Measurements from ENCODE around the gene C9orf85. TPM values are rescaled to one million over a fixed set of nuclear protein-coding genes. Genes with fewer than 3 reads are reported as not detected.
"Not testable (repeated sequence)": the region's sequence is repeated elsewhere in the genome, so short reads cannot be mapped to it uniquely, and the experiment has no call there.

C9orf85 gene
- total RNA-seq, 2 experiments from 2014 or later = 11.0 to 11.6 TPM

GRCh38 chr9:71887362-71887761, 24.1 kb upstream of the C9orf85 start:
- peaks cover 32% of the 10 kb centered on the region for H3K4me1 Mint-ChIP-seq
- no peak overlapping the region for H3K4me3 Mint-ChIP-seq
- H3K27me3 Mint-ChIP-seq = no peaks in the 10 kb centered on the region
- CTCF ChIA-PET = interaction anchor here (1.0 to 2.5 kb wide), 4 partner anchors 9 to 23 kb away, joined by 3 to 11 read pairs (median 3); no protein-coding TSS in a partner anchor
- H3K27ac Mint-ChIP-seq = no peak overlapping the region
- DNase-seq = no peak
- H3K36me3 Mint-ChIP-seq (ENCODE audit: low read depth) = peaks cover 36% of the 10 kb centered on the region
- POLR2A ChIA-PET = no interaction called here
- H3K9me3 Mint-ChIP-seq = peaks cover 18% of the 10 kb centered on the region

DNA sequence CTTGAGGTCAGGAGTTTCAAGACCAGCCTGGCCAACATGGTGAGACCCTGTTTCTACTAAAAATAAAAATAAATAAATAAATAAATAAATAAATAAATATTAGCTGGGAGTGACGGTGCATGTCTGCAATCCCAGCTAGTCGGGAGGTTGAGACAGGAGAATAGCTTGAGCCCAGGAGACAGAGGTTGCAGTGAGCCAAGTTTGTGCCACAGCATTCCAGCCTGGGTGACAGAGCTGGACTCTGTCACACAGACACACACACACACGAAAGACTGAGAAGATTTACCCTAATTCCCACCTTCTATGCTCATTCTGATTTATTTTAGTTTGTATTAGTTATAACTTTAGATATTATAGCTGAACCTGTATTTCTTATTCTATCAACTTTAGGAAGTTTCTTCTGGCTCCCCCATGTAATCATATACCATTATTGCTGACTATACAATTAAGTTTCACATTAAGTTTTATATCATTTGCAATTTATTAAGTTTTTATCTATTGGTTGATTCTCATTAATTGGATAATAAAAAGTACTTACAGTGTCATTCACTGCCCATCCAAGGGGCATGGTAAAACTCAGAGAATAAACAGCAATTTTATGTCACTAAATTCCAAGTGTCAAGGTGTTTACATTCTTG, 21.3 kb upstream of the C9orf85 start:
- no peak overlapping the region for H3K27ac Mint-ChIP-seq
- H3K36me3 Mint-ChIP-seq (ENCODE audit: low read depth) = peaks cover 24% of the 10 kb centered on the region
- H3K4me1 Mint-ChIP-seq = peaks cover 43% of the 10 kb centered on the region
- H3K4me3 Mint-ChIP-seq = no peak overlapping the region
- CTCF ChIA-PET = interaction anchor here (1.2 kb wide), 1 partner anchor 11 kb away, joined by 3 read pairs; no protein-coding TSS in a partner anchor
- H3K27me3 Mint-ChIP-seq = no peaks in the 10 kb centered on the region
- no peak for DNase-seq
- POLR2A ChIA-PET = no interaction called here
- peaks cover 7% of the 10 kb centered on the region for H3K9me3 Mint-ChIP-seq

GRCh38 chr9:71891557-71892189, 19.8 kb upstream of the C9orf85 start:
- DNase-seq = no peak
- Mint-ChIP-seq H3K4me1 (peaks cover 45% of the 10 kb centered on the region), H3K4me3 (no peak overlapping the region), H3K27ac (no peak overlapping the region), H3K36me3 (ENCODE audit: low read depth) (peaks cover 25% of the 10 kb centered on the region), H3K27me3 (no peaks in the 10 kb centered on the region), H3K9me3 (peaks cover 8% of the 10 kb centered on the region)
- CTCF ChIA-PET = interaction anchor here (0.6 to 1.1 kb wide), 4 partner anchors 9 to 53 kb away, joined by 3 read pairs; no protein-coding TSS in a partner anchor
- POLR2A ChIA-PET = no interaction called here

- no peaks in the 10 kb centered on the region for H3K27me3 Mint-ChIP-seq
These were observed 16.3 kb upstream of the C9orf85 start for GRCh38 chr9:71895117-71895516.

GRCh38 chr9:71895955-71896354, 15.5 kb upstream of the C9orf85 start:
- ChIA-PET POLR2A (interaction anchor here (0.5 kb wide), 1 partner anchor 48 kb away, joined by 4 read pairs; no protein-coding TSS in a partner anchor), CTCF (interaction anchor here (0.6 to 3.9 kb wide), 4 partner anchors 9 to 470 kb away, joined by 3 to 11 read pairs (median 5); partner anchors contain the start of genes ABHD17B and C9orf85)
- H3K4me1 Mint-ChIP-seq = peaks cover 71% of the 10 kb centered on the region
- H3K4me3 Mint-ChIP-seq = no peak overlapping the region
- H3K9me3 Mint-ChIP-seq = peaks cover 8% of the 10 kb centered on the region
- no peak for DNase-seq
- H3K27ac Mint-ChIP-seq = peak overlapping the region; percentile 68
- H3K27me3 Mint-ChIP-seq = no peaks in the 10 kb centered on the region
- peaks cover 35% of the 10 kb centered on the region for H3K36me3 Mint-ChIP-seq (ENCODE audit: low read depth)

More at GRCh38 chr9:71895117-71895516, 16.3 kb upstream of the C9orf85 start:
- Mint-ChIP-seq H3K4me3 (no peak overlapping the region), H3K9me3 (peaks cover 8% of the 10 kb centered on the region), H3K4me1 (peaks cover 63% of the 10 kb centered on the region), H3K27ac (no peak overlapping the region), H3K36me3 (ENCODE audit: low read depth) (peaks cover 34% of the 10 kb centered on the region)
- ChIA-PET POLR2A (no interaction called here), CTCF (interaction anchor here (1.1 to 1.9 kb wide), 2 partner anchors 16 to 18 kb away, joined by 3 to 6 read pairs; partner anchors contain the start of genes ABHD17B and C9orf85)
- DNase-seq = no peak

GRCh38 chr9:71896761-71897160, 14.7 kb upstream of the C9orf85 start:
- Mint-ChIP-seq H3K9me3 (peaks cover 8% of the 10 kb centered on the region), H3K36me3 (ENCODE audit: low read depth) (peaks cover 40% of the 10 kb centered on the region), H3K4me1 (peaks cover 75% of the 10 kb centered on the region), H3K4me3 (peak overlapping the region; percentile 61), H3K27ac (peak overlapping the region; percentile 86), H3K27me3 (no peaks in the 10 kb centered on the region)
- ChIA-PET POLR2A (no interaction called here), CTCF (interaction anchor here (1.2 to 3.9 kb wide), 4 partner anchors 10 to 18 kb away, joined by 5 to 11 read pairs (median 6); partner anchors contain the start of genes ABHD17B and C9orf85)
- no peak for DNase-seq

- DNase-seq = peak; percentile 61
- Mint-ChIP-seq H3K27me3 (no peaks in the 10 kb centered on the region), H3K4me3 (peak overlapping the region; percentile 61), H3K27ac (peak overlapping the region; percentile 86), H3K36me3 (ENCODE audit: low read depth) (peaks cover 40% of the 10 kb centered on the region), H3K4me1 (peaks cover 83% of the 10 kb centered on the region), H3K9me3 (peaks cover 8% of the 10 kb centered on the region)
- POLR2A ChIA-PET = interaction anchor here (0.5 kb wide), 1 partner anchor 1491 kb away, joined by 4 read pairs; no protein-coding TSS in a partner anchor
- CTCF ChIA-PET = interaction anchor here (0.6 to 3.9 kb wide), 7 partner anchors 9 to 71 kb away, joined by 3 to 11 read pairs (median 4); partner anchors contain the start of genes ABHD17B and C9orf85
These were observed 13.9 kb upstream of the C9orf85 start for GRCh38 chr9:71897577-71897976.

- peaks cover 30% of the 10 kb centered on the region for H3K36me3 Mint-ChIP-seq (ENCODE audit: low read depth)
- H3K4me3 Mint-ChIP-seq, H3K9me3 Mint-ChIP-seq, H3K27me3 Mint-ChIP-seq, DNase-seq: not testable (repeated sequence)
- H3K4me1 Mint-ChIP-seq = peaks cover 86% of the 10 kb centered on the region
- POLR2A ChIA-PET = interaction anchor here (0.6 kb wide), 1 partner anchor 24 kb away, joined by 5 read pairs; no protein-coding TSS in a partner anchor
- CTCF ChIA-PET = interaction anchor here (0.6 to 3.9 kb wide), 5 partner anchors 8 to 80 kb away, joined by 3 to 11 read pairs (median 4); no protein-coding TSS in a partner anchor
- peak overlapping the region; percentile 86 for H3K27ac Mint-ChIP-seq
These were observed 12.7 kb upstream of the C9orf85 start for GRCh38 chr9:71898756-71899155.

- no peak for DNase-seq
- no peaks in the 10 kb centered on the region for H3K9me3 Mint-ChIP-seq
- CTCF ChIA-PET = interaction anchor here (0.6 to 1.3 kb wide), 2 partner anchors 12 to 27 kb away, joined by 3 to 4 read pairs; no protein-coding TSS in a partner anchor
- H3K36me3 Mint-ChIP-seq (ENCODE audit: low read depth) = peaks cover 32% of the 10 kb centered on the region
- peak overlapping the region; percentile 41 for H3K27ac Mint-ChIP-seq
- H3K27me3 Mint-ChIP-seq = no peaks in the 10 kb centered on the region
- H3K4me3 Mint-ChIP-seq = no peak overlapping the region
- peaks cover 75% of the 10 kb centered on the region for H3K4me1 Mint-ChIP-seq
- POLR2A ChIA-PET = no interaction called here
These were observed 9.5 kb upstream of the C9orf85 start for GRCh38 chr9:71901695-71902597.

- no peaks in the 10 kb centered on the region for H3K27me3 Mint-ChIP-seq
- DNase-seq = no peak
- H3K27ac Mint-ChIP-seq = no peak overlapping the region
- CTCF ChIA-PET = interaction anchor here (0.8 kb wide), 1 partner anchor 22 kb away, joined by 3 read pairs; no protein-coding TSS in a partner anchor
- H3K4me1 Mint-ChIP-seq = peaks cover 76% of the 10 kb centered on the region
- peaks cover 33% of the 10 kb centered on the region for H3K36me3 Mint-ChIP-seq (ENCODE audit: low read depth)
- POLR2A ChIA-PET = no interaction called here
- no peak overlapping the region for H3K4me3 Mint-ChIP-seq
- no peaks in the 10 kb centered on the region for H3K9me3 Mint-ChIP-seq
These were observed 7.4 kb upstream of the C9orf85 start for GRCh38 chr9:71904076-71904475.

DNA sequence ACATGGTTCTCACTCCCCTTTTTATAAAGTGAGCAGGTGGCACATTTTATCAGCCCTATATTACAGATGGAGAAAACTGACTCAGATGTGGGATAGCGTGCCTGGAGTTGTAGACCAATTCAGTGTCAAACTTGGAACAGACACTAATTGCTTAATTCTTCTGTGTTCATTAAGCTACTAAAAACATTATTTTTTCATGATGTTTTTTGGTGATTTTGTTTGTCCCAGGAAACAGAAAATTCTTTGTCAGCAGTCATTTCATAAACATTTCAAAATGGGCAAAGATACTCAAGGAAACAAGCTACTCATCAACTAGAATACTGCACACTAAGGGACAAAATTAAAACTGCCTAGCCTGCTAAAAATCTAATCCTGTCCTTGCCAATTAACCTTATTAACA, 2.6 kb upstream of the C9orf85 start:
- Mint-ChIP-seq H3K4me1 (peaks cover 60% of the 10 kb centered on the region), H3K27ac (peak overlapping the region; percentile 26), H3K27me3 (no peaks in the 10 kb centered on the region), H3K36me3 (ENCODE audit: low read depth) (peaks cover 26% of the 10 kb centered on the region), H3K4me3 (peak overlapping the region; percentile 99), H3K9me3 (no peaks in the 10 kb centered on the region)
- ChIA-PET POLR2A (no interaction called here), CTCF (interaction anchor here (0.6 to 1.0 kb wide), 2 partner anchors 17 to 379 kb away, joined by 3 to 4 read pairs; no protein-coding TSS in a partner anchor)
- DNase-seq = no peak

Data from activated CD4-positive, alpha-beta T cell treated with anti-CD3 and anti-CD28 coated beads, Interleukin-2, amount 10 ng/mL, durations not matched to agents 7 days and 5 days (primary cell).